HEK293 (cell line): ENCODE measurements around the gene RHPN2.
A peak's percentile ranks its signal among the peaks of the same experiment; 100 is the strongest.

ENCODE experiments used
- CTCF ChIA-PET: fragments of 350-600 bp; formaldehyde crosslinking; extraction: SDS; loops from one replicate; lab custom pipeline; 2021; ENCODE audit warnings: antibody characterized with exemption; lab: Yijun Ruan, JAX
- POLR2A ChIA-PET: fragments of 300-600 bp; formaldehyde crosslinking; extraction: SDS; loops from one replicate; lab custom pipeline; 2020; ENCODE audit warnings: antibody characterized with exemption, inconsistent platforms; lab: Yijun Ruan, JAX
- H3K27ac ChIP-seq: fragments of 200-500 bp; sonication (Bioruptor generic); 2 replicates; pipeline ENCODE4 v1.5.1; 2014; ENCODE audit warnings: low read depth, low read length, control low read depth, inconsistent platforms; ENCODE audit errors: extremely low read depth
- H3K36me3 ChIP-seq, 2 experiments: fragments of 200-500 bp in 1 of 2; sonication (Bioruptor generic) in 1 of 2; 1 replicate in 1 of 2; 2 replicates in 1 of 2; pipeline ENCODE4 v1.5.1; 2014 to 2017; ENCODE audit warnings: inconsistent platforms in 2 of 2, low read length in 2 of 2; ENCODE audit not compliant: control insufficient read depth in 2 of 2, insufficient read depth in 1 of 2
- H3K4me1 ChIP-seq: fragments of 200-500 bp; sonication (Bioruptor generic); 2 replicates; pipeline ENCODE4 v1.5.1; 2014; ENCODE audit warnings: mild to moderate bottlenecking, low read length, inconsistent platforms; ENCODE audit not compliant: control insufficient read depth, insufficient read depth
- H3K4me3 ChIP-seq: 2 replicates; pipeline ENCODE4 v1.5.1; 2011; ENCODE audit warnings: low read depth, mild to moderate bottlenecking, control low read depth, low read length, moderate library complexity
- H3K9me3 ChIP-seq: fragments of 200-500 bp; sonication (Bioruptor generic); 2 replicates; pipeline ENCODE4 v1.5.1; 2014; ENCODE audit warnings: low read depth, low read length, inconsistent platforms; ENCODE audit not compliant: control insufficient read depth, insufficient read depth
- EGR2 ChIP-seq: fragments of 450-650 bp; formaldehyde crosslinking; IDR thresholded peaks from 2 replicates; pipeline ENCODE4 v1.5.1; 2016; ENCODE audit warnings: low read depth, missing biosample characterization, missing genetic modification characterization
- GLI4 ChIP-seq: fragments of 450-650 bp; formaldehyde crosslinking; IDR thresholded peaks from 2 replicates; pipeline ENCODE4 v1.5.1; 2016; ENCODE audit warnings: missing biosample characterization, missing genetic modification characterization
- KLF1 ChIP-seq: fragments of 450-650 bp; formaldehyde crosslinking; IDR thresholded peaks from 2 replicates; pipeline ENCODE4 v1.5.1; 2016; ENCODE audit warnings: missing biosample characterization, missing genetic modification characterization
- PRDM1 ChIP-seq: fragments of 450-650 bp; formaldehyde crosslinking; IDR thresholded peaks from 2 replicates; pipeline ENCODE4; 2016; ENCODE audit warnings: missing biosample characterization, missing genetic modification characterization
- SP3 ChIP-seq: fragments of 450-650 bp; formaldehyde crosslinking; IDR thresholded peaks from 2 replicates; pipeline ENCODE4 v1.5.1; 2016; ENCODE audit warnings: missing biosample characterization, missing genetic modification characterization
- WT1 ChIP-seq: fragments of 450-650 bp; formaldehyde crosslinking; IDR thresholded peaks from 2 replicates; pipeline ENCODE4 v1.5.1; 2016; ENCODE audit warnings: missing biosample characterization, missing genetic modification characterization
- ZBTB21 ChIP-seq: fragments of 450-650 bp; formaldehyde crosslinking; IDR thresholded peaks from 2 replicates; pipeline ENCODE4 v1.5.1; 2017; ENCODE audit warnings: missing biosample characterization, missing genetic modification characterization
- ZNF133 ChIP-seq: fragments of 450-650 bp; formaldehyde crosslinking; IDR thresholded peaks from 2 replicates; pipeline ENCODE4 v1.5.1; 2016; ENCODE audit warnings: missing biosample characterization, missing genetic modification characterization
- ZNF140 ChIP-seq: fragments of 450-650 bp; formaldehyde crosslinking; IDR thresholded peaks from 2 replicates; pipeline ENCODE4 v1.5.1; 2016; ENCODE audit warnings: missing biosample characterization, missing genetic modification characterization
- ZNF146 ChIP-seq: fragments of 450-650 bp; formaldehyde crosslinking; IDR thresholded peaks from 2 replicates; pipeline ENCODE4 v1.5.1; 2016; ENCODE audit warnings: missing biosample characterization, missing genetic modification characterization
- ZNF311 ChIP-seq: fragments of 450-650 bp; formaldehyde crosslinking; IDR thresholded peaks from 2 replicates; pipeline ENCODE4 v1.5.1; 2017; ENCODE audit warnings: missing biosample characterization, missing genetic modification characterization, borderline replicate concordance
- ZNF350 ChIP-seq: fragments of 450-650 bp; formaldehyde crosslinking; IDR thresholded peaks from 2 replicates; pipeline ENCODE4 v1.5.0; 2017; ENCODE audit warnings: missing biosample characterization, mild to moderate bottlenecking, missing genetic modification characterization
- ZNF366 ChIP-seq: fragments of 450-650 bp; formaldehyde crosslinking; conservative IDR thresholded peaks from 2 replicates; pipeline ENCODE4 v1.5.1; 2016; ENCODE audit warnings: missing biosample characterization, missing genetic modification characterization
- ZNF548 ChIP-seq: fragments of 450-650 bp; formaldehyde crosslinking; IDR thresholded peaks from 2 replicates; pipeline ENCODE4 v1.5.1; 2016; ENCODE audit warnings: missing biosample characterization, missing genetic modification characterization
- ZNF626 ChIP-seq: fragments of 450-650 bp; sonication (Bioruptor Pico); formaldehyde crosslinking; IDR thresholded peaks from 2 replicates; pipeline ENCODE4 v1.5.1; 2018; ENCODE audit warnings: missing biosample characterization, missing genetic modification characterization, inconsistent platforms
- ZNF629 ChIP-seq: fragments of 450-650 bp; formaldehyde crosslinking; IDR thresholded peaks from 2 replicates; pipeline ENCODE4 v1.5.1; 2017; ENCODE audit warnings: missing biosample characterization, missing genetic modification characterization
- TF ChIP-seq, protein P1 (sequence below): fragments of 450-650 bp; formaldehyde crosslinking; IDR thresholded peaks from 2 replicates; pipeline ENCODE4 v1.5.1; 2016; ENCODE audit warnings: missing biosample characterization, missing genetic modification characterization
- TF ChIP-seq, protein P2 (sequence below): fragments of 450-650 bp; formaldehyde crosslinking; IDR thresholded peaks from 2 replicates; pipeline ENCODE4 v1.5.1; 2016; ENCODE audit warnings: missing biosample characterization, missing genetic modification characterization, borderline replicate concordance
- TF ChIP-seq, protein P3 (sequence below): fragments of 450-650 bp; formaldehyde crosslinking; IDR thresholded peaks from 2 replicates; pipeline ENCODE4 v1.5.1; 2017; ENCODE audit warnings: missing biosample characterization, missing genetic modification characterization
- TF ChIP-seq, protein P4 (sequence below): fragments of 450-650 bp; formaldehyde crosslinking; IDR thresholded peaks from 2 replicates; pipeline ENCODE4 v1.5.1; 2016; ENCODE audit warnings: missing biosample characterization, missing genetic modification characterization
- TF ChIP-seq, protein P5 (sequence below): fragments of 450-650 bp; formaldehyde crosslinking; IDR thresholded peaks from 2 replicates; pipeline ENCODE4 v1.5.0; 2017; ENCODE audit warnings: missing biosample characterization, missing genetic modification characterization, borderline replicate concordance
- TF ChIP-seq, protein P6 (sequence below): fragments of 450-650 bp; formaldehyde crosslinking; IDR thresholded peaks from 2 replicates; pipeline ENCODE4 v1.5.1; 2016; ENCODE audit warnings: missing biosample characterization, missing genetic modification characterization

The RHPN2 gene

DNA sequence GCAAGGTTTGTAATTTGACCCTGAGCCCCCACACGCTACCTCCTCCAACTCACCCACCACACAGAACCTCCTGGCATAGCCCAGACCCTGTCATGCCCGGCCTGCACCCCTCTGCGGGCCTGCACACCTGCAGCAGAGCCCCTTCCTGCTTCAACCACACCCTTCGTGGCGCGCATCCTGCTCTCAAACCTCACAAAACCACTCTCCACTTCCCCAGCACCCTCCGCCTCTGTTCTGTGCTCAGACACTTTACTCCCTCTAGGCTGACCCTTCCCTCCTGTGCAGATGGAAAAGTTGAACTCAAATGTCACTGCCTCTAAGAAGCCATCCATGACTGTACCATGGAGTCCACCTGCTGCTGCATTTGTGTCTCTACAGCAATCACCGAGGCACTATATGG, 64.2 kb downstream of the RHPN2 start:
- CTCF ChIA-PET: interaction anchor here (0.6 kb wide), 2 partner anchors 25 to 126 kb away, joined by 4 read pairs; no protein-coding TSS in a partner anchor
- no peak overlapping the region for H3K4me3 ChIP-seq
- H3K4me1 ChIP-seq: no peaks in the 10 kb centered on the region
- H3K27ac ChIP-seq: no peak overlapping the region
- no peaks in the 10 kb centered on the region for H3K9me3 ChIP-seq
- H3K36me3 ChIP-seq: peaks cover 25 to 56% of the 10 kb centered on the region in 2 experiments
- TF ChIP-seq, protein P1, sequence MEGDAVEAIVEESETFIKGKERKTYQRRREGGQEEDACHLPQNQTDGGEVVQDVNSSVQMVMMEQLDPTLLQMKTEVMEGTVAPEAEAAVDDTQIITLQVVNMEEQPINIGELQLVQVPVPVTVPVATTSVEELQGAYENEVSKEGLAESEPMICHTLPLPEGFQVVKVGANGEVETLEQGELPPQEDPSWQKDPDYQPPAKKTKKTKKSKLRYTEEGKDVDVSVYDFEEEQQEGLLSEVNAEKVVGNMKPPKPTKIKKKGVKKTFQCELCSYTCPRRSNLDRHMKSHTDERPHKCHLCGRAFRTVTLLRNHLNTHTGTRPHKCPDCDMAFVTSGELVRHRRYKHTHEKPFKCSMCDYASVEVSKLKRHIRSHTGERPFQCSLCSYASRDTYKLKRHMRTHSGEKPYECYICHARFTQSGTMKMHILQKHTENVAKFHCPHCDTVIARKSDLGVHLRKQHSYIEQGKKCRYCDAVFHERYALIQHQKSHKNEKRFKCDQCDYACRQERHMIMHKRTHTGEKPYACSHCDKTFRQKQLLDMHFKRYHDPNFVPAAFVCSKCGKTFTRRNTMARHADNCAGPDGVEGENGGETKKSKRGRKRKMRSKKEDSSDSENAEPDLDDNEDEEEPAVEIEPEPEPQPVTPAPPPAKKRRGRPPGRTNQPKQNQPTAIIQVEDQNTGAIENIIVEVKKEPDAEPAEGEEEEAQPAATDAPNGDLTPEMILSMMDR (tag by site-specific recombination): no peak
- 0 out of 2 replicates have a peak, but pooled peaks have one; percentile 13 for TF ChIP-seq EGR2
- no peak for TF ChIP-seq ZBTB21 (tag by site-specific recombination)
- TF ChIP-seq ZNF311: no peak
- 0 out of 2 replicates have a peak, but pooled peaks have one; percentile 15 for TF ChIP-seq KLF1 (tag by site-specific recombination)
- TF ChIP-seq GLI4 (tag by site-specific recombination): no peak
- TF ChIP-seq ZNF133 (tag by site-specific recombination): no peak
- no peak for TF ChIP-seq ZNF140
- TF ChIP-seq, protein P2, sequence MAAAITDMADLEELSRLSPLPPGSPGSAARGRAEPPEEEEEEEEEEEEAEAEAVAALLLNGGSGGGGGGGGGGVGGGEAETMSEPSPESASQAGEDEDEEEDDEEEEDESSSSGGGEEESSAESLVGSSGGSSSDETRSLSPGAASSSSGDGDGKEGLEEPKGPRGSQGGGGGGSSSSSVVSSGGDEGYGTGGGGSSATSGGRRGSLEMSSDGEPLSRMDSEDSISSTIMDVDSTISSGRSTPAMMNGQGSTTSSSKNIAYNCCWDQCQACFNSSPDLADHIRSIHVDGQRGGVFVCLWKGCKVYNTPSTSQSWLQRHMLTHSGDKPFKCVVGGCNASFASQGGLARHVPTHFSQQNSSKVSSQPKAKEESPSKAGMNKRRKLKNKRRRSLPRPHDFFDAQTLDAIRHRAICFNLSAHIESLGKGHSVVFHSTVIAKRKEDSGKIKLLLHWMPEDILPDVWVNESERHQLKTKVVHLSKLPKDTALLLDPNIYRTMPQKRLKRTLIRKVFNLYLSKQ (tag by site-specific recombination): no peak
- TF ChIP-seq, protein P3, sequence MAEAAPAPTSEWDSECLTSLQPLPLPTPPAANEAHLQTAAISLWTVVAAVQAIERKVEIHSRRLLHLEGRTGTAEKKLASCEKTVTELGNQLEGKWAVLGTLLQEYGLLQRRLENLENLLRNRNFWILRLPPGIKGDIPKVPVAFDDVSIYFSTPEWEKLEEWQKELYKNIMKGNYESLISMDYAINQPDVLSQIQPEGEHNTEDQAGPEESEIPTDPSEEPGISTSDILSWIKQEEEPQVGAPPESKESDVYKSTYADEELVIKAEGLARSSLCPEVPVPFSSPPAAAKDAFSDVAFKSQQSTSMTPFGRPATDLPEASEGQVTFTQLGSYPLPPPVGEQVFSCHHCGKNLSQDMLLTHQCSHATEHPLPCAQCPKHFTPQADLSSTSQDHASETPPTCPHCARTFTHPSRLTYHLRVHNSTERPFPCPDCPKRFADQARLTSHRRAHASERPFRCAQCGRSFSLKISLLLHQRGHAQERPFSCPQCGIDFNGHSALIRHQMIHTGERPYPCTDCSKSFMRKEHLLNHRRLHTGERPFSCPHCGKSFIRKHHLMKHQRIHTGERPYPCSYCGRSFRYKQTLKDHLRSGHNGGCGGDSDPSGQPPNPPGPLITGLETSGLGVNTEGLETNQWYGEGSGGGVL (tag by site-specific recombination): no peak
- TF ChIP-seq ZNF626 (tag by site-specific recombination): no peak
- no peak for TF ChIP-seq ZNF146
- no peak for TF ChIP-seq ZNF548
- TF ChIP-seq, protein P4, sequence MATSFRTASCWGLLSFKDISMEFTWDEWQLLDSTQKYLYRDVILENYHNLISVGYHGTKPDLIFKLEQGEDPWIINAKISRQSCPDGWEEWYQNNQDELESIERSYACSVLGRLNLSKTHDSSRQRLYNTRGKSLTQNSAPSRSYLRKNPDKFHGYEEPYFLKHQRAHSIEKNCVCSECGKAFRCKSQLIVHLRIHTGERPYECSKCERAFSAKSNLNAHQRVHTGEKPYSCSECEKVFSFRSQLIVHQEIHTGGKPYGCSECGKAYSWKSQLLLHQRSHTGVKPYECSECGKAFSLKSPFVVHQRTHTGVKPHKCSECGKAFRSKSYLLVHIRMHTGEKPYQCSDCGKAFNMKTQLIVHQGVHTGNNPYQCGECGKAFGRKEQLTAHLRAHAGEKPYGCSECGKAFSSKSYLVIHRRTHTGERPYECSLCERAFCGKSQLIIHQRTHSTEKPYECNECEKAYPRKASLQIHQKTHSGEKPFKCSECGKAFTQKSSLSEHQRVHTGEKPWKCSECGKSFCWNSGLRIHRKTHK (tag by site-specific recombination): no peak
- TF ChIP-seq, protein P5, sequence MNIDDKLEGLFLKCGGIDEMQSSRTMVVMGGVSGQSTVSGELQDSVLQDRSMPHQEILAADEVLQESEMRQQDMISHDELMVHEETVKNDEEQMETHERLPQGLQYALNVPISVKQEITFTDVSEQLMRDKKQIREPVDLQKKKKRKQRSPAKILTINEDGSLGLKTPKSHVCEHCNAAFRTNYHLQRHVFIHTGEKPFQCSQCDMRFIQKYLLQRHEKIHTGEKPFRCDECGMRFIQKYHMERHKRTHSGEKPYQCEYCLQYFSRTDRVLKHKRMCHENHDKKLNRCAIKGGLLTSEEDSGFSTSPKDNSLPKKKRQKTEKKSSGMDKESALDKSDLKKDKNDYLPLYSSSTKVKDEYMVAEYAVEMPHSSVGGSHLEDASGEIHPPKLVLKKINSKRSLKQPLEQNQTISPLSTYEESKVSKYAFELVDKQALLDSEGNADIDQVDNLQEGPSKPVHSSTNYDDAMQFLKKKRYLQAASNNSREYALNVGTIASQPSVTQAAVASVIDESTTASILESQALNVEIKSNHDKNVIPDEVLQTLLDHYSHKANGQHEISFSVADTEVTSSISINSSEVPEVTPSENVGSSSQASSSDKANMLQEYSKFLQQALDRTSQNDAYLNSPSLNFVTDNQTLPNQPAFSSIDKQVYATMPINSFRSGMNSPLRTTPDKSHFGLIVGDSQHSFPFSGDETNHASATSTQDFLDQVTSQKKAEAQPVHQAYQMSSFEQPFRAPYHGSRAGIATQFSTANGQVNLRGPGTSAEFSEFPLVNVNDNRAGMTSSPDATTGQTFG: no peak
- POLR2A ChIA-PET: no interaction called here

DNA sequence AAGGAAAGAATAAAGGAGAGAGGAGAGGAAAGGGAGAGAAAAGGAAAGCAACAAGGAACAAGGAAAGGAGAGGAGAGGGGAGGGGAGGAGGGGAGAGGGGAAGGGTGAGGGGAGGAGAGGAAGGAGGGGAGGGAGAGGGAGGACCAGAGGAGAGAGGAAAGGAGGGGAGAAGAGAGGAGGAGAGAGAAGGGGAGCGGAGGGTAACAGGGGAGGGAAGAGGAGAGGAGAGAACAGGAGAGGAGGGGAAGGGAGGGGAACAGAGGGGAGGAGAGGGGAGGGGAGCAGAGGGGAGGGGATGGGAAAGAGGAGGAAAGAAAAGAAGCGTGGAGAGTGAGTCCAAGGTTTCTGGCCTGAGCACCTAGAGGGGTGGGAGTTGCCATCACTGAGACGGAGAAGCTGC, 66.0 kb downstream of the RHPN2 start:
- no peak overlapping the region for H3K4me3 ChIP-seq
- peaks cover 32 to 61% of the 10 kb centered on the region in 2 experiments for H3K36me3 ChIP-seq
- H3K4me1 ChIP-seq: no peaks in the 10 kb centered on the region
- no peak overlapping the region for H3K27ac ChIP-seq
- ChIA-PET CTCF (interaction anchor here (0.6 kb wide), 1 partner anchor 139 kb away, joined by 7 read pairs; no protein-coding TSS in a partner anchor), POLR2A (no interaction called here)
- H3K9me3 ChIP-seq: no peaks in the 10 kb centered on the region
- peak; percentile 90 for TF ChIP-seq WT1 (tag by site-specific recombination)
- no peak for TF ChIP-seq SP3 (tag by site-specific recombination)
- no peak for TF ChIP-seq ZNF140
- TF ChIP-seq, protein P6, sequence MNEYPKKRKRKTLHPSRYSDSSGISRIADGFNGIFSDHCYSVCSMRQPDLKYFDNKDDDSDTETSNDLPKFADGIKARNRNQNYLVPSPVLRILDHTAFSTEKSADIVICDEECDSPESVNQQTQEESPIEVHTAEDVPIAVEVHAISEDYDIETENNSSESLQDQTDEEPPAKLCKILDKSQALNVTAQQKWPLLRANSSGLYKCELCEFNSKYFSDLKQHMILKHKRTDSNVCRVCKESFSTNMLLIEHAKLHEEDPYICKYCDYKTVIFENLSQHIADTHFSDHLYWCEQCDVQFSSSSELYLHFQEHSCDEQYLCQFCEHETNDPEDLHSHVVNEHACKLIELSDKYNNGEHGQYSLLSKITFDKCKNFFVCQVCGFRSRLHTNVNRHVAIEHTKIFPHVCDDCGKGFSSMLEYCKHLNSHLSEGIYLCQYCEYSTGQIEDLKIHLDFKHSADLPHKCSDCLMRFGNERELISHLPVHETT (tag by site-specific recombination): no peak
- peak; percentile 55; the same call in 1 of the 2 replicates for TF ChIP-seq PRDM1 (tag by site-specific recombination)
- TF ChIP-seq ZNF629 (tag by site-specific recombination): no peak
- TF ChIP-seq ZNF350 (tag by site-specific recombination): no peak
- peak; percentile 48; the same call in 1 of the 2 replicates for TF ChIP-seq ZNF366
